Medulla oblongata (tissue), 1 donor: ENCODE data around the gene FSD1.

Experiments used
- DNase-seq: peaks from one replicate; pipeline ENCODE4 v3.0.0-alpha.2; 2015; ENCODE audit errors: extremely low spot score

Gene FSD1

GRCh38 chr19:4363571-4364304 lies 59.3 kb downstream of the FSD1 start:
- no peak for DNase-seq

- no peak for DNase-seq
Observed at GRCh38 chr19:4365341-4365740, 60.9 kb downstream of the FSD1 start.

- DNase-seq, result no peak
Observed at GRCh38 chr19:4365791-4366665, 61.6 kb downstream of the FSD1 start.

- DNase-seq, result no peak
Observed at GRCh38 chr19:4366666-4367335, 62.4 kb downstream of the FSD1 start.

GRCh38 chr19:4367336-4367723 lies 62.9 kb downstream of the FSD1 start:
- DNase-seq, result no peak

- DNase-seq, result no peak
Observed at GRCh38 chr19:4367781-4368127, 63.4 kb downstream of the FSD1 start.

- DNase-seq, result no peak
Observed at GRCh38 chr19:4368128-4368820, 63.9 kb downstream of the FSD1 start.

GRCh38 chr19:4369109-4369887 lies 64.9 kb downstream of the FSD1 start:
- DNase-seq, result peak; percentile 67

GRCh38 chr19:4369888-4370260 lies 65.5 kb downstream of the FSD1 start:
- DNase-seq, result peak; percentile 81

- DNase-seq, result no peak
Observed at GRCh38 chr19:4370418-4371041, 66.1 kb downstream of the FSD1 start.

GRCh38 chr19:4371247-4372164 lies 67.1 kb downstream of the FSD1 start:
- no peak for DNase-seq

GRCh38 chr19:4372165-4373012 lies 68.0 kb downstream of the FSD1 start:
- DNase-seq, result no peak

GRCh38 chr19:4373013-4373367 lies 68.6 kb downstream of the FSD1 start:
- no peak for DNase-seq
